Stimulated activated CD8-positive, alpha-beta memory T cell treated with anti-CD3 and anti-CD28 coated beads, Interleukin-4, amount 100 ng/mL, for 48 hours (primary cell): ENCODE measurements around the gene MRPL20.
A peak's percentile ranks its signal among the peaks of the same experiment; 100 is the strongest.
"Not testable (repeated sequence)": the region's sequence is repeated elsewhere in the genome, so short reads cannot be mapped to it uniquely, and the experiment has no call there.

Source experiments
- DNase-seq: peaks from one replicate; pipeline ENCODE4 v3.0.0-alpha.2; 2020

The MRPL20 gene

GRCh38 chr1:1425753-1426495 is 18.8 kb upstream of the MRPL20 start:
- DNase-seq, result no peak

GRCh38 chr1:1425426-1425752 is 18.3 kb upstream of the MRPL20 start:
- DNase-seq, result no peak

- no peak for DNase-seq
Measured at GRCh38 chr1:1424707-1425106, 17.6 kb upstream of the MRPL20 start.

- DNase-seq, result no peak
Measured at GRCh38 chr1:1423245-1423597, 16.1 kb upstream of the MRPL20 start.

- DNase-seq, result no peak
Measured at GRCh38 chr1:1422465-1423244, 15.6 kb upstream of the MRPL20 start.

- no peak for DNase-seq
Measured at GRCh38 chr1:1421907-1422464, 14.9 kb upstream of the MRPL20 start.

GRCh38 chr1:1421147-1421906 is 14.2 kb upstream of the MRPL20 start, which contains the start of gene ANKRD65:
TSS of gene ANKRD65 (minus strand) at chr1:1421276. CDS start at chr1:1421005, 271 bp downstream.
- DNase-seq, result no peak

- no peak for DNase-seq
Measured at GRCh38 chr1:1420654-1421141, 13.6 kb upstream of the MRPL20 start.

- no peak for DNase-seq
Measured at GRCh38 chr1:1419813-1420653, 12.9 kb upstream of the MRPL20 start.

GRCh38 chr1:1419363-1419812 is 12.3 kb upstream of the MRPL20 start:
- DNase-seq, result no peak

- DNase-seq, result no peak
Measured at GRCh38 chr1:1418464-1419362, 11.6 kb upstream of the MRPL20 start.

GRCh38 chr1:1417825-1418463 is 10.9 kb upstream of the MRPL20 start:
- not testable (repeated sequence) for DNase-seq

- not testable (repeated sequence) for DNase-seq
Measured at GRCh38 chr1:1417396-1417795, 10.3 kb upstream of the MRPL20 start.

- DNase-seq, result no peak
Measured at GRCh38 chr1:1415751-1416150, 8.7 kb upstream of the MRPL20 start.

- not testable (repeated sequence) for DNase-seq
Measured at GRCh38 chr1:1412311-1412902, 5.3 kb upstream of the MRPL20 start.

GRCh38 chr1:1411626-1412025 is 4.5 kb upstream of the MRPL20 start:
- no peak for DNase-seq

- DNase-seq, result not testable (repeated sequence)
Measured at GRCh38 chr1:1410238-1410637, 3.1 kb upstream of the MRPL20 start.

GRCh38 chr1:1407636-1408318 is 684 bp upstream of the MRPL20 start:
- DNase-seq, result peak; percentile 52

GRCh38 chr1:1406101-1406820 is 832 bp downstream of the MRPL20 start:
- no peak for DNase-seq
